SK-MEL-5 (cell line): Measurements from ENCODE around the gene FTH1. TPM values are rescaled to one million over a fixed set of nuclear protein-coding genes. Genes with fewer than 3 reads are reported as not detected.

Experiments
- DNase-seq: peaks from one replicate; pipeline ENCODE4 v3.0.0-alpha.2; 2016; ENCODE audit warnings: low read depth, low spot score
- in situ Hi-C: cut with HindIII; loops from 2 replicates; pipeline ENCODE4 v1.10.0; 2016; ENCODE audit warnings: low sequenced_read_pairs, high pct_unique_total_duplicates, low pct_unique_long_range_greater_than_20kb
- total RNA-seq: library from RNA; depleted of rRNA; stranded (reverse); fragments of >200 nt; shearing (Covaris generic); gene quantifications from 2 replicates; pipeline ENCODE4 v1.2.3, GENCODE V29; 2014

The FTH1 gene
- total RNA-seq, 1 experiment from 2014 or later, result 1,001 TPM

- DNase-seq, result no peak
These were observed 18.4 kb upstream of the FTH1 start for GRCh38 chr11:61985869-61986268.

GRCh38 chr11:61983419-61983818 lies 16.0 kb upstream of the FTH1 start:
- no peak for DNase-seq
- in situ Hi-C loops, result no loop called here

More at GRCh38 chr11:61985869-61986268, 18.4 kb upstream of the FTH1 start:
- in situ Hi-C loops, result no loop called here

- no peak for DNase-seq
- in situ Hi-C loops, result no loop called here
These were observed 13.5 kb upstream of the FTH1 start for GRCh38 chr11:61980783-61981541.

GRCh38 chr11:61978703-61979661 lies 11.5 kb upstream of the FTH1 start:
- in situ Hi-C loops, result no loop called here
- no peak for DNase-seq

GRCh38 chr11:61976813-61977475 lies 9.5 kb upstream of the FTH1 start:
- no peak for DNase-seq
- in situ Hi-C loops, result no loop called here

- in situ Hi-C loops, result no loop called here
- DNase-seq, result no peak
These were observed 9.0 kb upstream of the FTH1 start for GRCh38 chr11:61976420-61976800.

GRCh38 chr11:61975638-61976419 lies 8.4 kb upstream of the FTH1 start:
- no peak for DNase-seq
- in situ Hi-C loops, result no loop called here

- in situ Hi-C loops, result no loop called here
- DNase-seq, result no peak
These were observed 7.6 kb upstream of the FTH1 start for GRCh38 chr11:61974766-61975631.

GRCh38 chr11:61973476-61974162 lies 6.2 kb upstream of the FTH1 start:
- in situ Hi-C loops, result no loop called here
- no peak for DNase-seq

- in situ Hi-C loops, result no loop called here
- peak; percentile 23 for DNase-seq
These were observed 5.4 kb upstream of the FTH1 start for GRCh38 chr11:61972672-61973475.

- DNase-seq, result peak; percentile 25
- in situ Hi-C loops, result no loop called here
These were observed 4.8 kb upstream of the FTH1 start for GRCh38 chr11:61972112-61972671.

- in situ Hi-C loops, result no loop called here
- DNase-seq, result peak; percentile 95
These were observed 4.0 kb upstream of the FTH1 start for GRCh38 chr11:61971248-61972111.

GRCh38 chr11:61969838-61970662 lies 2.6 kb upstream of the FTH1 start:
- in situ Hi-C loops, result no loop called here
- peak; percentile 29 for DNase-seq

- in situ Hi-C loops, result no loop called here
- no peak for DNase-seq
These were observed 1.9 kb upstream of the FTH1 start for GRCh38 chr11:61969391-61969758.
